Activated effector memory CD4-positive, alpha-beta T cell treated with Interleukin-2 at 50 U/mL for 16 hours (primary cell): Measurements from ENCODE around the gene TMEM92.
"Not testable (repeated sequence)": the region's sequence is repeated elsewhere in the genome, so short reads cannot be mapped to it uniquely, and the experiment has no call there.

Experiments
- DNase-seq: peaks from one replicate; pipeline ENCODE4 v3.0.0-alpha.2; 2020

TMEM92 gene

DNA sequence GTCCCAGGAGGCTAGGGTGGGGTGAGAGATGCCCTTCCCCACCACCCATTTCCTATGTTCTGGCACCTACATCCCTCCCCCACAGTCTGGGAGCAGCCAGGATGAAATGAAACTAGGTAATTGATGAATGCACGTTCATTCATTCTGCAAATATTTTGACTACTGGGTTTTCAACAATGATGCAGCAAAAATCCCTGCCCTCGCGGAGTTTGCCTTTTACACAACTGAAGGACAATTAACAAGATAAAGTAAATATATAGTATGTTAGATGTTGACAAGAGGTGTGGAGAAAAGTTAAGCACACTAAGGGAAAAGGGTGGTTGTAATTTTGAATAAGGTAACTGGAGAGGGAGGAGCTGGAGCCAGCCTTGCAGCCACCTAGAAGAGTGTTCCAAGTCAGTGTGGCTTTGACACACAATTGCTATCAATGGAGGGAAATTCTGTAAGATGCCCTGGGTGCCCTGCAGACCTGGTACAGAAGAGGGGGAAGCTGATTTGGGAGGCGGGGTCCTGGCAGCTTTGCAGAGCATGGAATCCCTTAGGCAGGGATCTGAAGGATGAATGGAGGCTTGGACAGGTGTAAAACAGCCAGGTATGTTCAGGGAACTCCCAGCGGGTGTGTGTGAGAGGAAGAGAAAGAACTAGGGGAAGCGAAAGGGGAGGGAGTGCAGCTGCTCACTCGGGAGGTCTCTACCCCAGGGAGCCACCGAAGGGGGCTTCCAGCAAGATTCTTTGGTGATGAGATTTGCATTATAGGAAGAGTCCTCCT lies 2.5 kb downstream of the TMEM92 start:
- no peak for DNase-seq

DNA sequence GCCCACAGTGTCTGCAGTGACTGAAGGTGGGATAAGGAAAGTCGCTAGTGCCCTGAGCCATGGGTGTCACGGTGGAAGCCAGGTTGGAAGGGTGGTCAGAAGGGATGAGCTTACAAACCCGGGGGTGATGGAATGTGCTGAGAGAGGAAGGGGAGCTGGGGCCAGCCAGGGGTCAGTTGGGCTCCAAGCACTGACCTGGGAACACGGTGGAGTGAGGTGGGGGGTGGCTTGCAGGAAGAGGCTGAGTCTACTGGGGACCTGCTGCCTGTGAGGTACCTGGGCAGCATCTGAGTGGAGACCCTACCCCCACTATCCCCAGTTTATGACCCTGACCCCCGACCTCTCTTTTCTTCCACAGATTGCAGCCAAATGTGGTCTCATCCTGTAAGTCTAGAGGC lies 3.1 kb downstream of the TMEM92 start:
- no peak for DNase-seq

DNA sequence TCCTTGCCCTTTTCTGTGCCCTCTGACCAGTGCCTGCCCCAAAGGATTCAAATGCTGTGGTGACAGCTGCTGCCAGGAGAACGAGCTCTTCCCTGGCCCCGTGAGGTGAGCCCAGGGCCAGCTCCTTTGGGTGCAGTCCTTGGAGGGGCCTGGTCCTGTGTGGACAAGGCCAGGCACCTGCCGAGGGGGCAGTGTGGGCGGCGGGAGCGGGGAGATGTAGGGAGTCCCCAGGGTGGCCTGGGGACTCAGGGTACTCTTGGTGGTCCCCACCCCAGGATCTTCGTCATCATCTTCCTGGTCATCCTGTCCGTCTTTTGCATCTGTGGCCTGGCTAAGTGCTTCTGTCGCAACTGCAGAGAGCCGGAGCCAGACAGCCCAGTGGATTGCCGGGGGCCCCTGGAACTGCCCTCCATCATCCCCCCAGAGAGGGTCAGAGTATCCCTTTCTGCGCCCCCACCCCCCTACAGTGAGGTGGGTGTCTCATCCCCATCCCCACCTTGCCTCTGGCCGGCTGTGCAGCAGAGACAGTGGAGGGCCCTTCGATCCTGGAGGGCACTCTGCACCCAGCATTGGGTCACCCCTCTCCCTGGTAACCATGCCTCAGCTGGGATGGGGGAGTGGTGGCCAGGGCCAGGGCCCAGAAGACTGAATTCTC lies 4.4 kb downstream of the TMEM92 start:
- no peak for DNase-seq

DNA sequence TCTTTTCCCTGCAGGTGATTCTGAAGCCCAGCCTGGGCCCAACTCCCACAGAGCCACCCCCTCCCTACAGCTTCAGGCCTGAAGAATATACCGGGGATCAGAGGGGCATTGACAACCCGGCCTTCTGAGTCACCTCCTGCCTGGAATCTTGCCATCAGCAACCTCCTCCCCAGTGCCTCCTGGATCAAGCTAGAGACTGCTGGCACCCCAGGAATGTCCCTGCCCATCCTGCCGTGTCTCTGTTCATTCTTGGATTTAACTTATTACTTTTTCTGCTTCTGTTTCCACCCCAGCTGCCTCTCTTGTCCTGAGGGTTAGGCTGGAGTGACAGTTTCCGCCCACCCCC lies 4.9 kb downstream of the TMEM92 start:
- no peak for DNase-seq

DNA sequence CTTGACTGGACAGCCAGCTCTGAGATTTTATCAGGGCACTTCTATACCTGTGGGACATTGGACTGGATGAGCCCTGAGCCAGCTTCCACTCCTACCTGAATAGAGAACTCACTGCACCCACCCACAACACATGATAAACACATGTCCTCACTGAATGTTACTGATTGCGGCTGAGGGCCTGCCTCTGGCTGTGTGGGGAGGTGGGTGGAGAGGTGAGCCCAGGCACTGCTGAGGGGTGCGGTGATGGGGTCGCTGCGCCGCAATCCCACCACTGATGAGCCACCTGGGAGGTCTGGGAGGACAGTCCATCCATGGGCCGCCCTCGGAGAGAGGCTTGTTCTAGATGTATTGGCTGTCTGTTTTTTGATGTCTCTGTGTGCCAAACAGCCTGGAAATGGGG lies 5.4 kb downstream of the TMEM92 start:
- no peak for DNase-seq

DNA sequence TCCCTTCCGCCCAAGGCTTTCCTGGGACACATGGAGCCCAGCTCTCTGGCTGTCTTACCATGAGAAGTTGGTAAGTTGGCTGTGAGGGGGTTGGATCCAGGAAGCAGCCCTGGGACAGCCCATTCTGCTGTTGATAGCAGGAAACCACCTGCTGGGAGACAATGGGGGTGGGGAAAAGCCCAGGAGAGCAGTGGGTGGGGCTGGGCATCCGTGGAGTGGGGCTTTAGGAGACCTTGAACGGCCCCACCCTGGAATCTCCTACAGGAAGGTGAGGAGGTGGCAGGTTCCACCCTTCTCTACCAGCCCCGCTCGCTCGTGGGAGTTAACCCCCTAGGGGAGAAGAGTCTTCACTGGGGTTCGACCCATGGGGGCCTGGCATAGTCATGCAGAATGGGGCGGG lies 5.8 kb downstream of the TMEM92 start:
- DNase-seq = no peak

DNA sequence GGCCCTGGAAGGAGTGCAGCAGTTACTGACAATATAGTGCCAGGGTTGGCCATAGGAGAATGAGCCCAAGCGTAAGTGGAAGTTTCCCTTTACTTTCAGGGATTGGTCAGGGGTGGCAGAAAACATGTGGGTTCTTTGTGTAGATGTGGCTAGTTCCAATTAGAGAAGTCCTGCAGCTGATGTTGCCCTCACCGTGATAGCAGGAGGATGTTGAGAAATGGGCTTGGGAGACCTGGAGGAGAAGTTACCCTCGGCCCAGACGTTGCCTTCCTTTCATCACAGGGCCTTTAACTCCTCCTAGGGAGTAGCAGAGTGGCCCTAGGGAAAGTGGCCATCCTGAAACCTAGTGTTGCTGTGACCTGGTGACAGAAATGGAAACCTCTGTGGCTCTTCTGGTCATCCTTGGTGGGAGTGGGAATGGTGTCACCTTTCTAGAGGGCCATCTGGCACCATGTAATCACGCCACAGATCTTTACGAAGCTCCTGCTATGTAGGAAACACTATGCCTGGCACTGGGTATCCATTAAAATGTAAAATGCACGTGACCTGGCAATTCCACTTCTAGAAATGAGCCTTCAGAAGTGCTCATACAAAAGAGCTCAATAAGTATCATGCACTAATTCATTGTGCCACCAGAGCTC lies 6.7 kb downstream of the TMEM92 start:
- no peak for DNase-seq

DNA sequence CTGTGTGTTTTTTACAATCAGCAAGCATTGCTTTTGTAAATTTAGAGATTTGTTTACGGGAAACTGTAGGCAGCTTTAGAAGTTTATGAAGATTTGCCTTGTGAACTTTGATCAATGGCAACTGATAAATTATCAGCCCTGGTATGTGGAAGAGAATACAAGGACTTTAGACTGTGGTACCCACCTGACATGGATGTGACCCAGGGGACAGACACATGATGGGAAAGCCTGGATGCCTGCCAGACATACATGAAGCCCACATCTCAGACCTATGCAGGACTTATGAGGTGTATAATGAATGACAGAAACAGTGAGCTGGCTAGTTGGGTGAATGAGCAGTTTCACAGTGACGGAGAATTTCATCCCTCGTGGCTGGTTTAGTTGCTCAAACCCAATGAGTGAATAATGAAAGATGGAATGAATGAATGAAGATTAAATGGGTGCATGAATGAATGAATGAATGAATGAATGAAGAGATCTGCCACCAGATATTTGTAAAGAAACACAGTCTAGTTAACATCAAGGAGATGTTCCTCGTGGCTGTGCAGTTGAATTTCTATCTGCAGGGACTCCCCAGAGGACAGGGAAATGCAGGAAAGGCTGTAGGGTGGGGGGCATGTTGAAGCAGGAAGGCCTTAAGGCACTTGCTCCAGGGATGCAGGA lies 7.6 kb downstream of the TMEM92 start:
- no peak for DNase-seq

DNA sequence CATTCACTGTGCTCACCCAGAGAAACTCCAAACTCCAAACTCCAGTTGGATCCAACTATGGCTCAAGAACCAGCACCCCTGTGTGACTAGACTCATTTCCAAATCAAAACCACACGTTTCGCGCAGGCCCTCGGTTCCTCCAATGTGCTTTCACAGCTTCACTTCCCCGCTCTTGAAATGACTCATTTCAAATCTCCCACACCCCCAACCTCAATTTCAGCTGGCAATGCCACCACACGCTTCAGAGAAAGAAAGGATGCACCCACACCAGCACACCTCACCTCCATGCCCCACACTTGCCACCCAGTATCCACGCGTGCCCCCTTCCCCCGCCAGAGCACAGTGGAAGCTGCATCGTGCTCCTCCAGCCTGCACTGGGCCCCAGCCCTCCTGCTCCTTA lies 9.0 kb downstream of the TMEM92 start:
- no peak for DNase-seq

DNA sequence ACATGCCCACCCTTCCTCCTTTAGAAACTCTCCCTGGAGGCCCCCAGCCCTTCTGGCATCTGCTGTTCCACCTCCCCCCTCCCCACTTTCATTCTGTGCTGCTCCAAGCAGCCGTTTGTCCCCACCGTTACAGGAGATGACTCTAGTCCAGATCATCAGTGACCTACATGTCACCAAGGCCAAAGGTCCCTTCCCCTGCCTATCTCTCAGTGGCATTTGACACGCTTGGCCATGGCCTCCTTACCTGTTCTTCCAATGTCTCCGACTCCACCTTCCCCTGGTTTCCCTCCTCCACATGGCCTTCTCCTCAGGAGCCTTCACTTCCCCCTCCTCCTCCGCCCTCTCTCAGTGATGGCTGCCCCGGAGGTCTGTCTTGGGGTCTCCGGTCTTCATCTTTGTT lies 9.4 kb downstream of the TMEM92 start:
- DNase-seq = no peak

DNA sequence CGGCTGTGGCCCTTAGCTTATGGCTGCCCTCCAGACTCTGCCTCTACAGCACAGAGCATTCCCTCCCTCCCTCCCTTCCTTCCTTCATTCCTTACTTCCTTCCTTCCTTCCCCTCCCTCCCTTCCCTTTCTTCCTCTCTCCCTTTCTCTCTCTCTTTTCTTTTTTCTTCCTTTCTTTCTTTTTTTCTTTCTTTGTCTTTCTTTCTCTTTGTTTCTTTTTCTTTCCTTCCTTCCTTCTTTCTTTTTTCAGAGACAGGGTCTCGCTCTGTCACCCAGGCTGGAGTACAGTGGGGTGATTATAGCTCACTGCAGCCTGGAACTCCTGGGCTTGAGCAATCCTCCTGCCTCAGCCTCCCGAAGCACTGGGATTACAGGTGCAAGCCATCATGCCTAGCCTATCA lies 11.7 kb downstream of the TMEM92 start:
- no peak for DNase-seq

DNA sequence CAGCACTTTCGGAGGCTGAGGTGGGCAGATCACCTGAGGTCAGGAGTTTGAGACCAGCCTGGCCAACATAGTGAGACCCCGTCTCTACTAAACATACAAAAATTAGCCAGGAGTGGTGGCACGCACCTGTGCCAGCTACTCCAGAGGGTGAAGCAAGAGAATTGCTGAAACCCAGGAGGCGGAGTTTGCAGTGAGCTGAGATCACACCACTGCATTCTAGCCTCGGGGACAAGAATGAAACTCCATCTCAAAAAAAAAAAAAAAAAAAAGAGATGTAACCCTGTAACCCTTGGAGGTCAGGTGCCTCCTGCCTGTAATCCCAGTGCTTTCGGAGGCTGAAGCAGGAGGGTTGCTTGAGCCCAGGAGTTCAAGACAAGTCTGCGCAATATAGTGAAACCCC lies 13.0 kb downstream of the TMEM92 start:
- DNase-seq = not testable (repeated sequence)

DNA sequence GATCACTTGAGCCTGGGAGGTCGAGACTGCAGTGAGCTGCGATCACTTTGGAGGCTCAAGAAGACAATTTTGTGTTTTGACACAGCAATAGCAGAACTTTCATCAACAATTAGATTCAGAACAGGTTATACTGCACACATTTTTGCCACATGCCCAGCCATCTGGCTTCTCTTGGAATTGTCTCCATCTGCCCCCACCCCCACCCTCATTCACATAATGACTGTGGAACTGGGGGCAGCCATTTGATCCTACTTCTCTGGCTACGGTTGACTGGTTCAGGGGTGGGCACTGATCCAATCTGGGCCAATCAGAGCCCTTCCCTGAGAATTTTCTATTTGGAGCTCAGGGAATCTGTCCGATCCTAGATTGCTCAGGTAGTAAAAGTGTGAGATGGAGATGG lies 14.0 kb downstream of the TMEM92 start:
- DNase-seq = no peak

DNA sequence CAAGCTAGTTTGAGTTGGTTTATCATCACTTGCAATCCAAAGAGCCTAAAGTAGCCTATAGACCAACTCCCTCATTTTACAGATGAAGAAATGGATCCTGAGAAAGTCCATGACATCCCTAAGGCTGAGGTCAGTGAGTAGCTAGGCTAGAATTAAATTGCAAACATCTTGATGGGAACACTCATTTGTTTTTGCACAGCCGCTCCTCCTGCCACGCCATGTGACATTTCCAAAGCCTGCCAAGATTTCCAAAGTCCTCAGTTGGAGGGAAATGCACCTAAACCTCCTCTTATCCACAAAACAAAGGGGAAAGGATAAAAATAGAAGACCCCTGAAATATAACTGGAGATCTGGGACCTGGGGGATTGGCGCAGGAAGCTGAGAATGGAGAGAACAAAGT lies 15.0 kb downstream of the TMEM92 start:
- DNase-seq = no peak

DNA sequence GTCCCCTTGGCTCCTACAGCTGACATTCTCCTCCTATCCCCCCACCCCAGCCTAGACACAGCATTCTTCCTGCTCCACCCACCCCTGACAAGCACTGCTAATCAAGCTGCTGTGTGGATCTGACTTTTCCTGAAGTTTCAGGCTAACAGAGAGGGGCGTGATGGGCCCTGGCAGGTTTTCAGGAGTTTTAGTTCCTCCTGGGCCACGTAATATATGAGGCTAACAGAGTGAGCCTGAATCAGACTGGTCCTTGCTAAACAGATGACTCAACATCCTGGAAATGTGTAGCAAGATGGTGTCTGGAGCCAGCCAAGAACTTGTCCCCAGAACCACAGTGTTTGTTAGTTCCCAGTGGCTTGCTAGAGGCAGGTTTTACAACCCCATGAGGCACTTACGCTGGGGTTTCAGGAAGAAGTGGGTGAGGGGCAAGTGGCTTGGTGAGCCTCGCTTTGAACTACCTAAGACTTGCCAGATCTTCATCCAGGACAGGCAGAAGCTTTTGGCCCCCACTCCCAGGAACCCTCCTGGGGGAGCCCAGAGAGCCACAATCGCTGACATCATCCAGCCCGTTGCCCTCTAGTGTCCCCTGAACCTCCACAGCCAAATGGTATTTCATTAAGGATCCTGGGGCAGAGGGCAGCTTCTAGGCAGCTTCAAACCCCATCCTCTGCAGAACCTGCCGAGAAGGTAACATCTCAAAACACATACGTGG lies 15.9 kb downstream of the TMEM92 start:
- no peak for DNase-seq

DNA sequence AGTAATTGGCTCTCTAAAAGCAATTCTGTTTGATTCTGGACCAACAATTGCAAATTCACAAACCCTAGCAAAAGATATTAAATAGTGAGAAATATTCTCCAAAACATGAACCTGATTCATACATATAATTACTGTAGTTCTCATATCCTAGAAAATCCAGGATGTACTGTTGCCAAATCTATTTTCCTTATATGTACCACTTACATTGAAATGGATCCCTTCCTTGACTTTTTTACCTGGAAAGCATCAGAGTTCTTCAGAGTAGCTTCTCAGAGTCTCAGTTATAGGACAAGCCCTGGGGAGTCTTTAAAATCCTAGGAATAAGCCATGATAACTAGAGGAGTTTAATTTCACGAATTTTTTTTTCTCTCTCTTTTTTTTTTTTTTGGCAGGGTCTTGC lies 16.7 kb downstream of the TMEM92 start:
- DNase-seq = no peak

DNA sequence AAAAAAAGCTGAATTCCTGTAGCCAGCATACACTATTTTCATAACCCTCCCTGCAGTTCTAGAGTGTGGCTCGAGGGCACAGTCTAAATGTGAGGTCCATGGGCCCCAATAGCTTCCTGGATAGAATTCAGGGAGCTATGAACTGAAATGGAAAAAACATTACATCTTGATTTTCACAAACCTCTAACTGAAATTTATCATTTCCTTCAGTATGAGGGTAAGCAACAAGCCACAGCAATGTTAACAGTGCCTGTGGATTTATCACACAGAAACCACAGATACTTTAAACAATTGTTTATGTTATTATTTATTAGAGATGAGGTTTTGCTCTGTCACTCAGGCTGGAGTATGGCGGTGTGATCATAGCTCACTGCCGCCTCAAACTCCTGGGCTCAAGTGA lies 18.2 kb downstream of the TMEM92 start:
- DNase-seq = no peak

DNA sequence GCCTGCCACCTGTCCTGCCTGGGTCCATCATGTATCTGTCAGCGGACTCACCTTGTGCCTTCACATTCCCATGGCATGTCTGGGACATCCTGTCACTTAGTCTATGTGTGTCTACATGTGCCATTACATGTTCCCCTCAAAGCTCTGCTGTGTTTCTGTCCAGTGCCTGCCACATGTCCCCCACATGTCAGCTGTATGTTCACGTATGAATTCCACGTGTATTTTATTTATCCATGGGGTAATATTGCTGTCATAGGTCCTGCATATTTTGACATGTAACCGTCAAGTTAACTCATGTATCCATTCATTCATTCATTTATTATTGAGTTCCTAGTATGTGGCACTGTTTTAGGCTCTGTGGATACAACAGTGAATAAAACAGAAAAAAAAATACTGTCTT lies 20.8 kb downstream of the TMEM92 start:
- no peak for DNase-seq

DNA sequence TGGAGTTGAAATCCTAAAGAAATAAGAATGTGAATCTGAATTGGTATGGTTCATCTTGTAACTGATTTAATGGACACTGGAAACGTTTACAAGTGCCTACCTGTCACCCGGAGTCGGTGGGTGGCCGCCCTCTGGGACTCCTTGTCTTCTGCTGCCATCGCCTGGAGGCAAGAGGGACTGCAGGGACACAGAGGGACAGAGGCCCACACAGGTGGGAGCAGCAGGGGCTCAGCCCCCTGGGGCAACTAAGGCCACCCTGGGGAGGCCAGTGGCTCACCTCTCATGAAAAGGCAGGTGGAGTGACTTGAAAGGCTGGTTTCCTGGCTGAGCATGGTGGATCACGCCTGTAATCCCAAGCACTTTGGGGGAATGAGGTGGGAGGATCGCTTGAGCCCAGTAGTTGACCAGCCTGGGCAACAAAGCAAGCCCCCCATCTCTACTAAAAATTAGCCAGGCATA lies 23.2 kb downstream of the TMEM92 start:
- peak; percentile 59 for DNase-seq

DNA sequence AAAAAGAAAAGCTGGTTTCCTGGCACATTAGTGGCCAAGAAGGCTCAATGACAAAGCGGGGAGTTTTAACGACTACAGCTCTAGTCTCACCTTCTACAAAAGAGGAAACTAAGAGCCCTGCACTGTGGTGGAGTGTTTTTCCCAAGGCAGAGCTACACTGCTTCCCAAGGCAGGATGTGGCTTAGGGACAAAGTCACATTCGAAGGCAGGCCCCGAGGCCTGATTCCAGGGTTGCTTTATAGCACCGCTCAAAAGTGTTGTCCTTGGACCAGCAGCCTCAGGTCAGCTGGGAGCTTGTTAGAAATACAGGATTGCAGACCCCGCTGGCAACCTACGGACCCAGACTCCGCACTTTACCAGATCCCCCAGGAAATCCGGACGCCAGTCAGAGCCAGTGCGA lies 23.8 kb downstream of the TMEM92 start:
- no peak for DNase-seq

DNA sequence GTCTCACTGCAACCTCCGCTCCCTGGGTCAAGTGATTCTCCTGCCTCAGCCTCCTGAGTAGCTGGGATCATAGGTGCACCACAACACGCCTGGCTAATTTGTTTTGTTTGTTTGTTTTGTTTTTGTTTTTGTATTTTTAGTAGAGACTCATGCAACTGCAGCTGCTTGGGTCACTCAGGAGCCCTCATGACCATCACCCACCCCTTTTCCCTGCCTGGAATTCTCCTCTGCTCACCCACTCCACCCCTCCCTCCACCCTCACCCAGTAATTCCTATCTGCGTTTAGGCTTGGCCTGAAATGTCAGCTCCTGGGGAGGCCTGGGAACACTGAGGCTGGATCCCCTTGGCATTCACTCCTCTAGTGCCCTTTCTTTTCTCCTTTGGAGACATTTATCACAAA lies 25.5 kb downstream of the TMEM92 start:
- no peak for DNase-seq

DNA sequence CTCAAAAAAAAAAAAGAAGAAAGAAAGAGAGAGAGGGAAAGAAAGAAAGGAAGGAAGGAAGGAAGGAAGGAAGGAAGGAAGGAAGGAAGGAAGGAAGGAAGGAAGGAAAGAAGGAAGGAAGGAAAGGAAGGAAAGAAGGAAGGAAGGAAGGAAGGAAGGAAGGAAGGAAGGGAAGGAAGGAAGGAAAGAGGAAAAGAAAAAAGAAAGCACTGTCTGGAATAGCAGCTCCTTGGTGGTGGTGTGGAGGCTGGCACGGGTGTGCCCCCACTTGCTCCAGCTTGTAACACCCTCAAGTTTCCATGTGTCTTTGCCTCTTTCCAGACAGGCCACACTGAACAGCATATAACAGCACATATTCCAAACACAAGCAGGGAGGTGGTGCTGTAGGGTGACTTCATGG lies 26.6 kb downstream of the TMEM92 start:
- DNase-seq = not testable (repeated sequence)

DNA sequence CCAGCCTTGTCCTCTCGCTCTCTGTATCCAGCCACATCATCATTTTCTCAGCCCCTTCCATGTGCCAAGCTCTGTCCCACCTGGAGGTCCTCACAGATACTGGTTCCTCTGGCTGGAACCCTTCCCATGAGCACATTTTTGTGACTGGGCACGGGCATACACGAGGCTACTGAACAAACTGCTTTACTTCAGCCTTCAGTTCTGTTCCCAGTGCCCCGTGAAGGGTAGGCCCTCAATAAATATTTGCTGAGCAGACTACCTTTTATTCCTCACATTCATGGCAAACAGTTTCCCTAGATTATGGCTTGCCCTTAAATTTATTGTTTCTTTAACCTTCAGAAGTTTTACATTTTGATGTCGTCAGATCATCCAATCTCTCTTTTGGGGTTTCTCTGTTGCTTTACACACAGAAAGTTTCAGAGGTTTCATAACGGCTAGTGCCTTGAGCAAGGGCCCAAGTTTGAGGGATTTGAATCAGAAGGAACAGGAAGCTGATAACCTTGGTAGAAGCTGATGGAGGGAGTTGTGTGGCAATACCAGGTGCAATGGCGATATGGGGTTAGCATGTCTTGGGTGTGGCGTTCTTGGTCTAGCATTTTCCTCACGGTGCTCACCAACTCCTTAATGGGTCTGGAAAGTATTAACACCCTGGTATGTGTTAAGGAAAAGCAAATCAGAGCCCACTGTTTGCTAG lies 27.8 kb downstream of the TMEM92 start:
- DNase-seq = no peak
